SK-N-SH (cell line): ENCODE results near the gene CCDC152. TPM values are rescaled to one million over a fixed set of nuclear protein-coding genes. Genes with fewer than 3 reads are reported as not detected.

ENCODE experiments used
- CTCF ChIA-PET: fragments of 300-600, 350-600 bp; formaldehyde crosslinking; extraction: SDS; loops from one replicate; lab custom pipeline; 2021; lab: Yijun Ruan, JAX
- POLR2A ChIA-PET: fragments of 350-600 bp; sonication (Branson Sonifier 250); formaldehyde crosslinking; extraction: SDS; loops from one replicate; lab custom pipeline; 2020; ENCODE audit warnings: antibody characterized with exemption, inconsistent platforms; lab: Yijun Ruan, JAX
- DNase-seq: peaks from one replicate; pipeline ENCODE4 v3.0.0; 2012
- H2AFZ ChIP-seq: fragments of 200-600 bp; sonication (generic); 2 replicates; pipeline ENCODE4 v1.8.1; 2016; ENCODE audit warnings: antibody characterized with exemption, mild to moderate bottlenecking, low read depth
- H3F3A ChIP-seq: fragments of 200-600 bp; sonication (generic); replicated peaks from 2 replicates; pipeline ENCODE3; 2016; ENCODE audit warnings: antibody characterized with exemption, mild to moderate bottlenecking; ENCODE audit not compliant: insufficient read depth
- H3K27ac ChIP-seq, 2 experiments: fragments of 200-500 bp in 1 of 2; fragments of 200-600 bp in 1 of 2; sonication (Bioruptor generic) in 1 of 2; sonication (generic), shearing (Covaris generic) in 1 of 2; 2 replicates each; pipeline versions ENCODE4 v1.5.1 to v1.6.1; 2014 to 2016; ENCODE audit warnings: low read depth in 2 of 2, inconsistent platforms in 1 of 2, low read length in 1 of 2, mild to moderate bottlenecking in 1 of 2, mixed read lengths in 1 of 2
- H3K27me3 ChIP-seq: fragments of 200-600 bp; sonication (generic), shearing (Covaris generic); 2 replicates; pipeline ENCODE4 v1.6.1; 2016; ENCODE audit warnings: mixed run types; ENCODE audit not compliant: insufficient read depth
- H3K36me3 ChIP-seq, 2 experiments: fragments of 200-500 bp in 1 of 2; fragments of 200-600 bp in 1 of 2; sonication (Bioruptor generic) in 1 of 2; sonication (generic) in 1 of 2; replicated peaks in 1 of 2; 2 replicates each; pipeline versions ENCODE3 to v1.5.1; 2014 to 2016; ENCODE audit warnings: low read length in 1 of 2, mild to moderate bottlenecking in 1 of 2; ENCODE audit not compliant: insufficient read depth in 2 of 2, control insufficient read depth in 1 of 2
- H3K4me1 ChIP-seq, 2 experiments: fragments of 200-500 bp in 1 of 2; fragments of 200-600 bp in 1 of 2; sonication (Bioruptor generic) in 1 of 2; sonication (generic), shearing (Covaris generic) in 1 of 2; 2 replicates each; pipeline versions ENCODE4 v1.5.1 to v1.6.1; 2014 to 2016; ENCODE audit warnings: low read depth in 1 of 2, low read length in 1 of 2, mixed run types in 1 of 2; ENCODE audit not compliant: insufficient read depth in 2 of 2, control insufficient read depth in 1 of 2
- H3K4me2 ChIP-seq: fragments of 200-600 bp; sonication (generic), shearing (Covaris generic); 2 replicates; pipeline ENCODE4 v1.6.1; 2017; ENCODE audit warnings: mixed run types
- H3K4me3 ChIP-seq, 2 experiments: fragments of 200-500 bp in 1 of 2; fragments of 200-600 bp in 1 of 2; sonication (Bioruptor generic) in 1 of 2; sonication (generic), shearing (Covaris generic) in 1 of 2; 2 replicates each; pipeline versions ENCODE4 v1.5.1 to v1.8.1; 2014 to 2016; ENCODE audit warnings: low read depth in 2 of 2, inconsistent platforms in 1 of 2, low read length in 1 of 2, mild to moderate bottlenecking in 1 of 2, mixed read lengths in 1 of 2, moderate library complexity in 1 of 2
- H3K79me2 ChIP-seq: fragments of 200-600 bp; sonication (generic); 2 replicates; pipeline ENCODE4 v1.8.1; 2017; ENCODE audit warnings: mild to moderate bottlenecking; ENCODE audit not compliant: insufficient read depth
- H3K9ac ChIP-seq: fragments of 200-600 bp; sonication (generic); 2 replicates; pipeline ENCODE4 v1.6.1; 2017; ENCODE audit warnings: mixed run types
- H3K9me2 ChIP-seq: fragments of 200-600 bp; sonication (generic); 2 replicates; pipeline ENCODE4 v1.6.1; 2017; ENCODE audit warnings: mixed run types
- H3K9me3 ChIP-seq: fragments of 200-600 bp; sonication (generic); 2 replicates; pipeline ENCODE4 v1.6.1; 2017; ENCODE audit warnings: mixed run types, mild to moderate bottlenecking, moderate library complexity
- H4K20me1 ChIP-seq: fragments of 200-600 bp; sonication (generic); 2 replicates; pipeline ENCODE4 v1.6.1; 2017; ENCODE audit warnings: mild to moderate bottlenecking, mixed run types; ENCODE audit not compliant: insufficient read depth
- ELF1 ChIP-seq: IDR thresholded peaks from 2 replicates; pipeline ENCODE4 v1.4.0; 2012
- FOXM1 ChIP-seq: IDR thresholded peaks from 2 replicates; pipeline ENCODE4 v1.4.0; 2012; ENCODE audit warnings: low read depth, mild to moderate bottlenecking
- GABPA ChIP-seq: IDR thresholded peaks from 2 replicates; pipeline ENCODE4 v1.4.0; 2012; ENCODE audit warnings: low read depth, mild to moderate bottlenecking
- SMC3 ChIP-seq: IDR thresholded peaks from 2 replicates; pipeline ENCODE4 v1.6.1; 2012; ENCODE audit warnings: low read depth, low read length, improper control_type of control experiment
- TAF1 ChIP-seq: IDR thresholded peaks from 2 replicates; pipeline ENCODE4 v1.6.1; 2012; ENCODE audit warnings: low read depth, mild to moderate bottlenecking, low read length, moderate library complexity, borderline replicate concordance
- WGBS: methylation state at CpG from one replicate; pipeline ENCODE4 v1.1.6; 2017; ENCODE audit warnings: low lambda C conversion rate; 5-methylcytosine and 5-hydroxymethylcytosine counted together
- polyA plus RNA-seq, 3 experiments: library from polyadenylated mRNA; depleted of rRNA; stranded (reverse); fragments of >200 nt; gene quantifications; 2 replicates each; pipeline ENCODE4 v1.2.3, GENCODE V29; 2012
- TF ChIP-seq, protein P1 (sequence below): IDR thresholded peaks from 2 replicates; pipeline ENCODE4 v1.6.1; 2012; ENCODE audit warnings: mild to moderate bottlenecking, low read depth, low read length, moderate library complexity
- TF ChIP-seq, protein P2 (sequence below): IDR thresholded peaks from 2 replicates; pipeline ENCODE4 v1.4.0; 2012; ENCODE audit warnings: low read depth, borderline replicate concordance
- TF ChIP-seq, protein P3 (sequence below): IDR thresholded peaks from 2 replicates; pipeline ENCODE4; 2012
- TF ChIP-seq, protein P4 (sequence below): IDR thresholded peaks from 2 replicates; pipeline ENCODE4 v1.4.0; 2012; ENCODE audit warnings: low read depth
- TF ChIP-seq, protein P5 (sequence below): fragments of 150-350 bp; IDR thresholded peaks from 2 replicates; pipeline ENCODE4 v1.6.1; 2016; ENCODE audit warnings: mild to moderate bottlenecking, low read depth, low read length

Gene CCDC152
- polyA plus RNA-seq, 1 of the 3 experiments (the other 2 are of a cell fraction), result 2.1 TPM

DNA sequence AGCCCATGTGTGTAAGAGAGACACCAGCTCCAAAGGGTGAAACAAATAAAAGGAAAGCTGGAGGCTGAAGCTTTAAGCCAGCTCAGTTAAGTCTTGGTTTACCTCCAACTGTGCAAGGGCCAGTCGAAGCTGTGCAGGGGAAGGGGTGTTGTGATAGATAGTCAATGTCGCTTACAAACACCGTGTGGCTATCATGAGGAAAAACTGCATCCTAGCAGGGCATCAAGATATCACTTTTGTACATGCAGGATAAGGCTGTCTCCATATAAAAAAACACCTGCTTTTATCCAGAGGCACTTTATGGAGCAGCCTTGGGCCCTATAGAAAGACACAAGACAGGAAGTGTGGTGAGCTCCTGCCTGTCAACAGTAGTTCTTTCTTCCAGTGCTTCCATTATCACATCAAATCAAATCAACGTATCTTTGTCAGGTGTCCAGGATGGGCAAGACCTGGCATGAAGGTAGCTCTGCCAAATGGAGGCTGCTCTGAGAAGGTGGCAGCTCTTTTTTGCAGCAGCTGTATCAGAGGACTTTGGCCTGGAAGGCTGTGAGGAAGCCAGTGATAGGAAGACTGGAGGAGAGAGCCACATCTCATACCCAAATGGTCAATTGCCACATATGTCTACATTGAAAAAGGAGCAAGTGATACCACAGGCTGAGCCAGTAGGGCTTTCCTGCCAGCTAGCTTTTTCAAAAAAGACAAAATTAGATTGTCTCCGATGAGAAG, 84.4 kb downstream of the CCDC152 start:
- Histone ChIP-seq H3K79me2 (no peaks in the 10 kb centered on the region), H3K4me2 (no peak overlapping the region), H3K36me3 (no peaks in the 10 kb centered on the region), H3K9me2 (no peaks in the 10 kb centered on the region), H3K4me3 (no peak overlapping the region)
- no peak for DNase-seq
- TF ChIP-seq, protein P1, sequence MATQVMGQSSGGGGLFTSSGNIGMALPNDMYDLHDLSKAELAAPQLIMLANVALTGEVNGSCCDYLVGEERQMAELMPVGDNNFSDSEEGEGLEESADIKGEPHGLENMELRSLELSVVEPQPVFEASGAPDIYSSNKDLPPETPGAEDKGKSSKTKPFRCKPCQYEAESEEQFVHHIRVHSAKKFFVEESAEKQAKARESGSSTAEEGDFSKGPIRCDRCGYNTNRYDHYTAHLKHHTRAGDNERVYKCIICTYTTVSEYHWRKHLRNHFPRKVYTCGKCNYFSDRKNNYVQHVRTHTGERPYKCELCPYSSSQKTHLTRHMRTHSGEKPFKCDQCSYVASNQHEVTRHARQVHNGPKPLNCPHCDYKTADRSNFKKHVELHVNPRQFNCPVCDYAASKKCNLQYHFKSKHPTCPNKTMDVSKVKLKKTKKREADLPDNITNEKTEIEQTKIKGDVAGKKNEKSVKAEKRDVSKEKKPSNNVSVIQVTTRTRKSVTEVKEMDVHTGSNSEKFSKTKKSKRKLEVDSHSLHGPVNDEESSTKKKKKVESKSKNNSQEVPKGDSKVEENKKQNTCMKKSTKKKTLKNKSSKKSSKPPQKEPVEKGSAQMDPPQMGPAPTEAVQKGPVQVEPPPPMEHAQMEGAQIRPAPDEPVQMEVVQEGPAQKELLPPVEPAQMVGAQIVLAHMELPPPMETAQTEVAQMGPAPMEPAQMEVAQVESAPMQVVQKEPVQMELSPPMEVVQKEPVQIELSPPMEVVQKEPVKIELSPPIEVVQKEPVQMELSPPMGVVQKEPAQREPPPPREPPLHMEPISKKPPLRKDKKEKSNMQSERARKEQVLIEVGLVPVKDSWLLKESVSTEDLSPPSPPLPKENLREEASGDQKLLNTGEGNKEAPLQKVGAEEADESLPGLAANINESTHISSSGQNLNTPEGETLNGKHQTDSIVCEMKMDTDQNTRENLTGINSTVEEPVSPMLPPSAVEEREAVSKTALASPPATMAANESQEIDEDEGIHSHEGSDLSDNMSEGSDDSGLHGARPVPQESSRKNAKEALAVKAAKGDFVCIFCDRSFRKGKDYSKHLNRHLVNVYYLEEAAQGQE, result no peak
- TF ChIP-seq FOXM1 (no peak), TAF1 (no peak), GABPA (no peak), ELF1 (no peak), SMC3 (no peak)
- TF ChIP-seq, protein P2, sequence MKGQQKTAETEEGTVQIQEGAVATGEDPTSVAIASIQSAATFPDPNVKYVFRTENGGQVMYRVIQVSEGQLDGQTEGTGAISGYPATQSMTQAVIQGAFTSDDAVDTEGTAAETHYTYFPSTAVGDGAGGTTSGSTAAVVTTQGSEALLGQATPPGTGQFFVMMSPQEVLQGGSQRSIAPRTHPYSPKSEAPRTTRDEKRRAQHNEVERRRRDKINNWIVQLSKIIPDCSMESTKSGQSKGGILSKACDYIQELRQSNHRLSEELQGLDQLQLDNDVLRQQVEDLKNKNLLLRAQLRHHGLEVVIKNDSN, result no peak
- TF ChIP-seq, protein P3, sequence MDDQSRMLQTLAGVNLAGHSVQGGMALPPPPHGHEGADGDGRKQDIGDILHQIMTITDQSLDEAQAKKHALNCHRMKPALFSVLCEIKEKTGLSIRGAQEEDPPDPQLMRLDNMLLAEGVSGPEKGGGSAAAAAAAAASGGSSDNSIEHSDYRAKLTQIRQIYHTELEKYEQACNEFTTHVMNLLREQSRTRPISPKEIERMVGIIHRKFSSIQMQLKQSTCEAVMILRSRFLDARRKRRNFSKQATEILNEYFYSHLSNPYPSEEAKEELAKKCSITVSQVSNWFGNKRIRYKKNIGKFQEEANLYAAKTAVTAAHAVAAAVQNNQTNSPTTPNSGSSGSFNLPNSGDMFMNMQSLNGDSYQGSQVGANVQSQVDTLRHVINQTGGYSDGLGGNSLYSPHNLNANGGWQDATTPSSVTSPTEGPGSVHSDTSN, result no peak
- TF ChIP-seq, protein P4, sequence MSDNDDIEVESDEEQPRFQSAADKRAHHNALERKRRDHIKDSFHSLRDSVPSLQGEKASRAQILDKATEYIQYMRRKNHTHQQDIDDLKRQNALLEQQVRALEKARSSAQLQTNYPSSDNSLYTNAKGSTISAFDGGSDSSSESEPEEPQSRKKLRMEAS, result no peak
- TF ChIP-seq, protein P5, sequence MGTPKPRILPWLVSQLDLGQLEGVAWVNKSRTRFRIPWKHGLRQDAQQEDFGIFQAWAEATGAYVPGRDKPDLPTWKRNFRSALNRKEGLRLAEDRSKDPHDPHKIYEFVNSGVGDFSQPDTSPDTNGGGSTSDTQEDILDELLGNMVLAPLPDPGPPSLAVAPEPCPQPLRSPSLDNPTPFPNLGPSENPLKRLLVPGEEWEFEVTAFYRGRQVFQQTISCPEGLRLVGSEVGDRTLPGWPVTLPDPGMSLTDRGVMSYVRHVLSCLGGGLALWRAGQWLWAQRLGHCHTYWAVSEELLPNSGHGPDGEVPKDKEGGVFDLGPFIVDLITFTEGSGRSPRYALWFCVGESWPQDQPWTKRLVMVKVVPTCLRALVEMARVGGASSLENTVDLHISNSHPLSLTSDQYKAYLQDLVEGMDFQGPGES, result no peak
- TF ChIP-seq, all 33 proteins: peak for 0
- H3K9ac ChIP-seq, result no peak overlapping the region
- ChIA-PET CTCF (no interaction called here), POLR2A (no interaction called here)
- no peaks in the 10 kb centered on the region for H3K9me3 ChIP-seq
- WGBS, result 12% methylated on average over 5 of the region's 5 CpGs
- H2AFZ ChIP-seq, result no peak overlapping the region
- no peaks in the 10 kb centered on the region for H3F3A ChIP-seq
- H3K27me3 ChIP-seq, result peaks cover 6% of the 10 kb centered on the region; the same call in 1 of the 2 replicates
- no peak overlapping the region for H3K27ac ChIP-seq
- H4K20me1 ChIP-seq, result no peaks in the 10 kb centered on the region
- H3K4me1 ChIP-seq, result no peaks in the 10 kb centered on the region
